SK-N-SH treated with all-trans-retinoic acid at 6 μM for 48 hours (cell line): ENCODE data around the gene KCNJ16.

ENCODE experiments used
- ARNTL ChIP-seq: fragments of 450-650 bp; formaldehyde crosslinking; IDR thresholded peaks from 2 replicates; pipeline ENCODE4 v1.5.0; 2020; ENCODE audit warnings: low read depth, mild to moderate bottlenecking, moderate library complexity, borderline replicate concordance
- CSDC2 ChIP-seq: fragments of 250-450 bp; sonication (Bioruptor Pico); IDR thresholded peaks from 2 replicates; pipeline ENCODE4 v1.5.0; 2020; ENCODE audit warnings: mild to moderate bottlenecking, moderate library complexity
- ESRRG ChIP-seq: fragments of 250-450 bp; sonication (Bioruptor Pico); IDR thresholded peaks from 2 replicates; pipeline ENCODE4 v1.6.1; 2021; ENCODE audit warnings: mild to moderate bottlenecking
- ISL1 ChIP-seq: fragments of 250-450 bp; sonication (Bioruptor Pico); IDR thresholded peaks from 2 replicates; pipeline ENCODE4 v2.1.2; 2022; ENCODE audit warnings: mild to moderate bottlenecking, moderate library complexity
- RARB ChIP-seq: fragments of 250-450 bp; sonication (Bioruptor Pico); IDR thresholded peaks from 2 replicates; pipeline ENCODE4 v1.8.0; 2021; ENCODE audit warnings: mild to moderate bottlenecking, moderate library complexity
- SNAI2 ChIP-seq: fragments of 250-450 bp; sonication (Bioruptor Pico); IDR thresholded peaks from 2 replicates; pipeline ENCODE4 v1.5.0; 2020; ENCODE audit warnings: mild to moderate bottlenecking, moderate library complexity
- TCF4 ChIP-seq: fragments of 250-450 bp; sonication (Bioruptor Pico); IDR thresholded peaks from 2 replicates; pipeline ENCODE4 v1.8.0; 2021; ENCODE audit warnings: mild to moderate bottlenecking, moderate library complexity, borderline replicate concordance
- TOX ChIP-seq: fragments of 250-450 bp; sonication (Bioruptor Pico); IDR thresholded peaks from 2 replicates; pipeline ENCODE4 v1.8.0; 2021; ENCODE audit warnings: mild to moderate bottlenecking, moderate library complexity, borderline replicate concordance
- ZFP3 ChIP-seq: fragments of 250-450 bp; sonication (Bioruptor Pico); IDR thresholded peaks from 2 replicates; pipeline ENCODE4 v1.5.0; 2020; ENCODE audit warnings: mild to moderate bottlenecking, moderate library complexity
- ZFP30 ChIP-seq: fragments of 450-650 bp; formaldehyde crosslinking; IDR thresholded peaks from 2 replicates; pipeline ENCODE4 v1.5.0; 2022; ENCODE audit warnings: mild to moderate bottlenecking, moderate library complexity
- ZNF70 ChIP-seq: fragments of 450-650 bp; formaldehyde crosslinking; IDR thresholded peaks from 2 replicates; pipeline ENCODE4 v1.5.0; 2020; ENCODE audit warnings: mild to moderate bottlenecking, moderate library complexity
- TF ChIP-seq, protein P1 (sequence below): fragments of 250-450 bp; sonication (Bioruptor Pico); IDR thresholded peaks from 2 replicates; pipeline ENCODE4 v1.8.0; 2020; ENCODE audit warnings: mild to moderate bottlenecking, moderate library complexity, borderline replicate concordance
- TF ChIP-seq, protein P2 (sequence below): fragments of 250-450 bp; sonication (Bioruptor Pico); IDR thresholded peaks from 2 replicates; pipeline ENCODE4 v1.5.0; 2020; ENCODE audit warnings: mild to moderate bottlenecking, moderate library complexity

DNA sequence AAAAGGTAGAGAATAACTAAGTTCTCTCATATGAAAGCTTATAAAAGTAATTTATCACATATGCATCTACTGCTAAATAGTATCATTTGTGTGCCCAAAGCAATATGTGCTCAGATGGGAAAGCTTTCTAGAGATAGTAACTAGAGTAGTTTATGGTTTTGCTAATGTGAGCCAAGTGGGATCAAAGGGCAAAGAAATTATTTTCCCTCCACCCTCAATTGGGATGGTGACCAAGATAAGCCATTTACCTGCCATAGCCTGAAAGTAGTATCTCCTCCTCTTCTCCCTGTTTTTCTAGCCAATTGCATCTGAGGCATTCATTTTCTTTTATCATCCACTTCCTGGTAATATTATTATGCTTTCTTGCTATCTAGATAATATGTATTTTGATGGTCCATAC, 41.9 kb upstream of the KCNJ16 start:
- TF ChIP-seq ZNF70 (no peak), TOX (CRISPR knock-in tag) (no peak), RARB (CRISPR knock-in tag) (no peak), ISL1 (CRISPR knock-in tag) (no peak), SNAI2 (CRISPR knock-in tag) (no peak), CSDC2 (CRISPR knock-in tag) (no peak), ZFP30 (CRISPR knock-in tag) (no peak), ARNTL (CRISPR knock-in tag) (no peak), ZFP3 (CRISPR knock-in tag) (no peak), ESRRG (CRISPR knock-in tag) (no peak), TCF4 (no peak)
- TF ChIP-seq, protein P1, sequence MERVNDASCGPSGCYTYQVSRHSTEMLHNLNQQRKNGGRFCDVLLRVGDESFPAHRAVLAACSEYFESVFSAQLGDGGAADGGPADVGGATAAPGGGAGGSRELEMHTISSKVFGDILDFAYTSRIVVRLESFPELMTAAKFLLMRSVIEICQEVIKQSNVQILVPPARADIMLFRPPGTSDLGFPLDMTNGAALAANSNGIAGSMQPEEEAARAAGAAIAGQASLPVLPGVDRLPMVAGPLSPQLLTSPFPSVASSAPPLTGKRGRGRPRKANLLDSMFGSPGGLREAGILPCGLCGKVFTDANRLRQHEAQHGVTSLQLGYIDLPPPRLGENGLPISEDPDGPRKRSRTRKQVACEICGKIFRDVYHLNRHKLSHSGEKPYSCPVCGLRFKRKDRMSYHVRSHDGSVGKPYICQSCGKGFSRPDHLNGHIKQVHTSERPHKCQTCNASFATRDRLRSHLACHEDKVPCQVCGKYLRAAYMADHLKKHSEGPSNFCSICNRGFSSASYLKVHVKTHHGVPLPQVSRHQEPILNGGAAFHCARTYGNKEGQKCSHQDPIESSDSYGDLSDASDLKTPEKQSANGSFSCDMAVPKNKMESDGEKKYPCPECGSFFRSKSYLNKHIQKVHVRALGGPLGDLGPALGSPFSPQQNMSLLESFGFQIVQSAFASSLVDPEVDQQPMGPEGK (CRISPR knock-in tag), result no peak
- TF ChIP-seq, protein P2, sequence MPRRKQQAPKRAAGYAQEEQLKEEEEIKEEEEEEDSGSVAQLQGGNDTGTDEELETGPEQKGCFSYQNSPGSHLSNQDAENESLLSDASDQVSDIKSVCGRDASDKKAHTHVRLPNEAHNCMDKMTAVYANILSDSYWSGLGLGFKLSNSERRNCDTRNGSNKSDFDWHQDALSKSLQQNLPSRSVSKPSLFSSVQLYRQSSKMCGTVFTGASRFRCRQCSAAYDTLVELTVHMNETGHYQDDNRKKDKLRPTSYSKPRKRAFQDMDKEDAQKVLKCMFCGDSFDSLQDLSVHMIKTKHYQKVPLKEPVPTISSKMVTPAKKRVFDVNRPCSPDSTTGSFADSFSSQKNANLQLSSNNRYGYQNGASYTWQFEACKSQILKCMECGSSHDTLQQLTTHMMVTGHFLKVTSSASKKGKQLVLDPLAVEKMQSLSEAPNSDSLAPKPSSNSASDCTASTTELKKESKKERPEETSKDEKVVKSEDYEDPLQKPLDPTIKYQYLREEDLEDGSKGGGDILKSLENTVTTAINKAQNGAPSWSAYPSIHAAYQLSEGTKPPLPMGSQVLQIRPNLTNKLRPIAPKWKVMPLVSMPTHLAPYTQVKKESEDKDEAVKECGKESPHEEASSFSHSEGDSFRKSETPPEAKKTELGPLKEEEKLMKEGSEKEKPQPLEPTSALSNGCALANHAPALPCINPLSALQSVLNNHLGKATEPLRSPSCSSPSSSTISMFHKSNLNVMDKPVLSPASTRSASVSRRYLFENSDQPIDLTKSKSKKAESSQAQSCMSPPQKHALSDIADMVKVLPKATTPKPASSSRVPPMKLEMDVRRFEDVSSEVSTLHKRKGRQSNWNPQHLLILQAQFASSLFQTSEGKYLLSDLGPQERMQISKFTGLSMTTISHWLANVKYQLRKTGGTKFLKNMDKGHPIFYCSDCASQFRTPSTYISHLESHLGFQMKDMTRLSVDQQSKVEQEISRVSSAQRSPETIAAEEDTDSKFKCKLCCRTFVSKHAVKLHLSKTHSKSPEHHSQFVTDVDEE (CRISPR knock-in tag), result no peak
